Activated naive CD4-positive, alpha-beta T cell treated with anti-CD3 and anti-CD28 coated beads, Interleukin-2, amount 50 U/mL, for 16 hours (primary cell): ENCODE data around the gene CALM3.
"Not testable (repeated sequence)": the region's sequence is repeated elsewhere in the genome, so short reads cannot be mapped to it uniquely, and the experiment has no call there.

Source experiments
- DNase-seq: peaks from one replicate; pipeline ENCODE4 v3.0.0-alpha.2; 2020

Gene CALM3

GRCh38 chr19:46601318-46602224 is at the start of gene CALM3:
Gene CALM3, plus strand, starts transcription at chr19:46601330. Its CDS starts 105 bp downstream, at chr19:46601435.
- DNase-seq, result no peak

GRCh38 chr19:46552891-46553290 is 48.2 kb upstream of the CALM3 start:
- no peak for DNase-seq

- DNase-seq, result no peak
Measured at GRCh38 chr19:46554161-46554560, 47.0 kb upstream of the CALM3 start.

GRCh38 chr19:46555628-46556280 is 45.4 kb upstream of the CALM3 start:
- DNase-seq, result no peak

- DNase-seq, result not testable (repeated sequence)
Measured at GRCh38 chr19:46556471-46556870, 44.7 kb upstream of the CALM3 start.

GRCh38 chr19:46559203-46559602 is 41.9 kb upstream of the CALM3 start:
- no peak for DNase-seq

- not testable (repeated sequence) for DNase-seq
Measured at GRCh38 chr19:46559675-46560074, 41.5 kb upstream of the CALM3 start.

- no peak for DNase-seq
Measured at GRCh38 chr19:46564701-46565100, 36.4 kb upstream of the CALM3 start.

- DNase-seq, result no peak
Measured at GRCh38 chr19:46571495-46571894, 29.6 kb upstream of the CALM3 start.

GRCh38 chr19:46573679-46574498 is 27.2 kb upstream of the CALM3 start:
- no peak for DNase-seq

GRCh38 chr19:46574533-46574932 is 26.6 kb upstream of the CALM3 start:
- DNase-seq, result peak; percentile 63

- no peak for DNase-seq
Measured at GRCh38 chr19:46578450-46578849, 22.7 kb upstream of the CALM3 start.

- DNase-seq, result peak; percentile 58
Measured at GRCh38 chr19:46579361-46579879, 21.7 kb upstream of the CALM3 start.

- no peak for DNase-seq
Measured at GRCh38 chr19:46580247-46580646, 20.9 kb upstream of the CALM3 start.

GRCh38 chr19:46585539-46585938 is 15.6 kb upstream of the CALM3 start:
- no peak for DNase-seq

GRCh38 chr19:46586294-46586693 is 14.8 kb upstream of the CALM3 start:
- no peak for DNase-seq

GRCh38 chr19:46587861-46588260 is 13.3 kb upstream of the CALM3 start:
- DNase-seq, result no peak

- DNase-seq, result no peak
Measured at GRCh38 chr19:46591254-46591653, 9.9 kb upstream of the CALM3 start.

- DNase-seq, result no peak
Measured at GRCh38 chr19:46591870-46592269, 9.3 kb upstream of the CALM3 start.

GRCh38 chr19:46596008-46596407 is 5.1 kb upstream of the CALM3 start:
- DNase-seq, result no peak

- DNase-seq, result no peak
Measured at GRCh38 chr19:46598372-46598917, 2.7 kb upstream of the CALM3 start.

- no peak for DNase-seq
Measured at GRCh38 chr19:46599716-46600373, 1.3 kb upstream of the CALM3 start.
